ENCODE data around the gene MMP11.

DNA sequence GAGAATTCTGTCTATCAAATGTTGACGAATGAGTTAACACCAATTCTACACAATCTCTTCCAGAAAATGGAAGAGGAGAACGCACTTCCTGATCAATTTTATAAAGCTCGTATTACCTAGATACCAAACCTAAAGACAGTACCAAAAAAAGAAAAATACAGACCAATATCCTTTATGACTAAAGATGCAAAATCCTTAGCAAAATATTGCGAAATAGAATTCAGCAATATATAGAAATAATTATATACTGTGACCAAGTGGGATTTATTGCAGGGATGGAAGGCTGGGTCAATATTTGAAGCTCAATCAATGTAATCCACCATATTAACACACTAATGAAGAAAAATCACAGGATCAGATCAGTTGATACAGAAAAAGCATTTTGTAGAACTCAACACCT, 39.7 kb downstream of the MMP11 start:
- TF ChIP-seq POLR2A (IDR thresholded peaks at IDR 0.05; ENCODE audit: low read length) (no peak), GATA1 (IDR thresholded peaks at IDR 0.05; ENCODE audit: low read depth, low read length) (no peak)
